Measurements from ENCODE around the gene KCNQ5. TPM values are rescaled to one million over a fixed set of nuclear protein-coding genes. Genes with fewer than 3 reads are reported as not detected.

Gene KCNQ5
- total RNA-seq, 1 experiment from 2014 or later: 0.07 TPM

DNA sequence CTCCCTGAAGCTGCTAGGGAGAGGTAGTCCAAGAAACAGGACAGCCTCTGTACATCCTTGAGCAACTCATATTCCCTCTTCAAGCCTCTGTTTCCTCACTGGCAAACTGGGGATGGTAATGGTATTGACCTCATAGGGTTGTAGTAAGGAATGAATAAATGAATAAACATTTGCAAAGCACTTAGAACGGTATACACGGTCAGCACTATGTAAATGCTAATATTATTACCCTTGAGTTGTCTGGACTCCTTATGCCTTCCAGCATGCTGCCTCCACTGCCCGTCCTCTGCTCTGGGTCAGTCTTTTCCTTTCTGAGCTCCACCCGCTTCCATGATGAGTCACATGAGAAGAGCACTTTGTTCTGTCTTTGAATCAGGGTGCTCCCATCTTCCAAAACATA is 552.8 kb downstream of the KCNQ5 start:
- H3K4ac ChIP-seq (ENCODE audit: low read depth, low read length): no peak overlapping the region
- no peak overlapping the region for H3K9ac ChIP-seq (ENCODE audit: extremely low read depth, insufficient read length, low read length)
- no peak overlapping the region for H3T11ph ChIP-seq (ENCODE audit: low read length)
- Mint-ChIP-seq H3K27me3 (ENCODE audit: low read depth) (no peaks in the 10 kb centered on the region), H3K9me3 (no peaks in the 10 kb centered on the region), H3K4me3 (no peak overlapping the region), H3K27ac (no peak overlapping the region), H3K36me3 (ENCODE audit: insufficient read depth in 1 of 3, low read depth in 3 of 3) (no peaks in the 10 kb centered on the region), H3K4me1 (no peaks in the 10 kb centered on the region)
- H2AK5ac ChIP-seq (ENCODE audit: insufficient read length, low read length): no peak overlapping the region
- no peak overlapping the region for H2BK20ac ChIP-seq (ENCODE audit: low read depth, low read length, poor library complexity, severe bottlenecking)
- no peak overlapping the region for H3K27ac ChIP-seq (ENCODE audit: insufficient read length, low read depth, low read length)
- H3K4me1 ChIP-seq (ENCODE audit: insufficient read depth, low read length): no peaks in the 10 kb centered on the region
- H4K5ac ChIP-seq (ENCODE audit: insufficient read length, low read depth, low read length): no peak overlapping the region
- H4K91ac ChIP-seq (ENCODE audit: insufficient read length, low read depth, low read length): no peak overlapping the region
- H3K18ac ChIP-seq (ENCODE audit: insufficient read length, low read depth, low read length): no peak overlapping the region
- H3K4me2 ChIP-seq (ENCODE audit: insufficient read depth, insufficient read length, low read length): no peak overlapping the region
- no peak overlapping the region for H2BK120ac ChIP-seq (ENCODE audit: low read depth, low read length, poor library complexity, severe bottlenecking)
- H2AFZ ChIP-seq (ENCODE audit: low read length): no peak overlapping the region
- no peak overlapping the region for H3K23ac ChIP-seq (ENCODE audit: insufficient read length, low read depth, low read length)
- no peaks in the 10 kb centered on the region for H3K23me2 ChIP-seq (ENCODE audit: insufficient read length, low read depth, low read length, poor library complexity, severe bottlenecking)
- no peak overlapping the region for H3K14ac ChIP-seq (ENCODE audit: insufficient read depth, low read length)
- no peaks in the 10 kb centered on the region for H3K27me3 ChIP-seq (ENCODE audit: insufficient read depth, low read length)
- H3K79me1 ChIP-seq (ENCODE audit: insufficient read depth, low read depth, low read length, poor library complexity, severe bottlenecking): no peaks in the 10 kb centered on the region
- no peak overlapping the region for H3K56ac ChIP-seq (ENCODE audit: insufficient read length, low read depth, low read length)
- no peak for DNase-seq
- no peaks in the 10 kb centered on the region for H3K79me2 ChIP-seq (ENCODE audit: insufficient read depth, low read length)
- no peak overlapping the region for H2BK15ac ChIP-seq (ENCODE audit: low read depth, low read length)
- H4K8ac ChIP-seq (replicated peaks; ENCODE audit: insufficient read length, low read depth, low read length): no peak overlapping the region
- WGBS (ENCODE audit: extremely low coverage, insufficient read length, low lambda C conversion rate): no CpG with 5 or more reads among the region's 4 CpGs
- H2BK12ac ChIP-seq (ENCODE audit: insufficient read length, low read depth, low read length): no peak overlapping the region
- no peak overlapping the region for H2BK5ac ChIP-seq (ENCODE audit: insufficient read length, low read length)
- H3K9me3 ChIP-seq (ENCODE audit: control insufficient read depth, low read depth, low read length): no peaks in the 10 kb centered on the region
- H4K20me1 ChIP-seq (ENCODE audit: control insufficient read depth, insufficient read depth, insufficient read length): no peaks in the 10 kb centered on the region
- TF ChIP-seq, protein P1, sequence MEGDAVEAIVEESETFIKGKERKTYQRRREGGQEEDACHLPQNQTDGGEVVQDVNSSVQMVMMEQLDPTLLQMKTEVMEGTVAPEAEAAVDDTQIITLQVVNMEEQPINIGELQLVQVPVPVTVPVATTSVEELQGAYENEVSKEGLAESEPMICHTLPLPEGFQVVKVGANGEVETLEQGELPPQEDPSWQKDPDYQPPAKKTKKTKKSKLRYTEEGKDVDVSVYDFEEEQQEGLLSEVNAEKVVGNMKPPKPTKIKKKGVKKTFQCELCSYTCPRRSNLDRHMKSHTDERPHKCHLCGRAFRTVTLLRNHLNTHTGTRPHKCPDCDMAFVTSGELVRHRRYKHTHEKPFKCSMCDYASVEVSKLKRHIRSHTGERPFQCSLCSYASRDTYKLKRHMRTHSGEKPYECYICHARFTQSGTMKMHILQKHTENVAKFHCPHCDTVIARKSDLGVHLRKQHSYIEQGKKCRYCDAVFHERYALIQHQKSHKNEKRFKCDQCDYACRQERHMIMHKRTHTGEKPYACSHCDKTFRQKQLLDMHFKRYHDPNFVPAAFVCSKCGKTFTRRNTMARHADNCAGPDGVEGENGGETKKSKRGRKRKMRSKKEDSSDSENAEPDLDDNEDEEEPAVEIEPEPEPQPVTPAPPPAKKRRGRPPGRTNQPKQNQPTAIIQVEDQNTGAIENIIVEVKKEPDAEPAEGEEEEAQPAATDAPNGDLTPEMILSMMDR (conservative IDR thresholded peaks at IDR 0.05): no peak

Data from H9 (cell line).